GM23338 (cell line): ENCODE measurements around the gene NCR2. TPM values are rescaled to one million over a fixed set of nuclear protein-coding genes. Genes with fewer than 3 reads are reported as not detected.

Experiments
- ATAC-seq: fragments of 200-7000 bp; cut with Tn5 transposase; 3 replicates; pipeline ENCODE4 v1.9.1; 2020
- DNase-seq: peaks from one replicate; pipeline ENCODE4 v3.0.0-alpha.2; 2015; ENCODE audit warnings: low spot score
- H2AFZ ChIP-seq: fragments of 200-600 bp; sonication (generic); 2 replicates; pipeline ENCODE4 v1.8.0; 2016; ENCODE audit warnings: antibody characterized with exemption, mild to moderate bottlenecking, moderate library complexity
- H3F3A ChIP-seq: fragments of 200-600 bp; sonication (generic); replicated peaks from 2 replicates; pipeline ENCODE4 v1.8.0; 2017; ENCODE audit warnings: antibody characterized with exemption, mixed run types, low read depth
- H3K27ac ChIP-seq: fragments of 200-600 bp; sonication (generic); 2 replicates; pipeline ENCODE4 v1.6.1; 2016; ENCODE audit warnings: low read depth
- H3K27me3 ChIP-seq: fragments of 200-600 bp; sonication (generic); 2 replicates; pipeline ENCODE4 v1.8.0; 2016; ENCODE audit warnings: mild to moderate bottlenecking, mixed run types, moderate library complexity; ENCODE audit not compliant: insufficient read depth
- H3K36me3 ChIP-seq: fragments of 200-600 bp; sonication (generic); 2 replicates; pipeline ENCODE4 v1.8.0; 2016; ENCODE audit warnings: mild to moderate bottlenecking; ENCODE audit not compliant: insufficient read depth
- H3K4me1 ChIP-seq: fragments of 200-600 bp; sonication (generic); 2 replicates; pipeline ENCODE4 v1.8.0; 2016; ENCODE audit warnings: mild to moderate bottlenecking, moderate library complexity; ENCODE audit not compliant: insufficient read depth
- H3K4me2 ChIP-seq: fragments of 200-600 bp; sonication (generic); 2 replicates; pipeline ENCODE4 v1.7.1; 2017; ENCODE audit warnings: mixed run types
- H3K4me3 ChIP-seq: fragments of 200-600 bp; sonication (generic); 2 replicates; pipeline ENCODE4 v1.6.1; 2016; ENCODE audit warnings: mixed run types
- H3K79me2 ChIP-seq: fragments of 200-600 bp; sonication (generic); replicated peaks from 2 replicates; pipeline ENCODE4 v1.8.0; 2017; ENCODE audit warnings: mild to moderate bottlenecking; ENCODE audit not compliant: insufficient read depth
- H3K9me2 ChIP-seq: fragments of 200-600 bp; sonication (generic); 2 replicates; pipeline ENCODE4 v1.8.0; 2017; ENCODE audit not compliant: insufficient read depth
- H4K20me1 ChIP-seq: fragments of 200-600 bp; sonication (generic); replicated peaks from 2 replicates; pipeline ENCODE4 v1.8.0; 2017; ENCODE audit warnings: mild to moderate bottlenecking; ENCODE audit not compliant: insufficient read depth
- H3K27ac Mint-ChIP-seq: 2 replicates; pipeline ENCODE4 v1.8.0; 2020; ENCODE audit warnings: inconsistent platforms, mild to moderate bottlenecking, moderate library complexity, mixed read lengths
- H3K27me3 Mint-ChIP-seq: 3 replicates; pipeline ENCODE4 v1.8.0; 2022; ENCODE audit warnings: low read depth, mild to moderate bottlenecking, moderate library complexity, mixed read lengths, inconsistent platforms; ENCODE audit not compliant: insufficient read depth, poor library complexity
- H3K36me3 Mint-ChIP-seq: 3 replicates; pipeline ENCODE4 v1.8.0; 2021; ENCODE audit warnings: low read depth, mild to moderate bottlenecking, inconsistent platforms, moderate library complexity, mixed read lengths
- H3K4me1 Mint-ChIP-seq: 3 replicates; pipeline ENCODE4 v1.8.0; 2020; ENCODE audit warnings: mild to moderate bottlenecking, inconsistent platforms, mixed read lengths
- H3K4me3 Mint-ChIP-seq: 3 replicates; pipeline ENCODE4 v1.8.0; 2021; ENCODE audit warnings: moderate library complexity, mild to moderate bottlenecking, inconsistent platforms, mixed read lengths
- H3K9me3 Mint-ChIP-seq: 3 replicates; pipeline ENCODE4 v1.8.0; 2020; ENCODE audit warnings: moderate library complexity, mild to moderate bottlenecking, inconsistent platforms, mixed read lengths
- CREB1 ChIP-seq: fragments of 250-450 bp; sonication (Bioruptor Pico); IDR thresholded peaks from 2 replicates; pipeline ENCODE4 v1.5.0; 2020; ENCODE audit warnings: low read depth, mild to moderate bottlenecking, moderate library complexity
- ETS1 ChIP-seq: IDR thresholded peaks from 2 replicates; pipeline ENCODE4 v1.6.1; 2016; ENCODE audit warnings: antibody characterized with exemption
- EZH2 ChIP-seq: fragments of 200-600 bp; sonication (generic); IDR thresholded peaks from one replicate; pipeline ENCODE4 v1.8.0; 2017; ENCODE audit warnings: antibody characterized with exemption, mild to moderate bottlenecking, low read depth; ENCODE audit not compliant: unreplicated experiment
- EZH2phosphoT487 ChIP-seq: fragments of 200-600 bp; sonication (generic); IDR thresholded peaks from one replicate; pipeline ENCODE4 v1.8.1; 2018; ENCODE audit warnings: antibody characterized with exemption; ENCODE audit not compliant: unreplicated experiment
- JUNB ChIP-seq: IDR thresholded peaks from one replicate; pipeline ENCODE4 v1.6.1; 2016; ENCODE audit warnings: antibody characterized with exemption; ENCODE audit not compliant: unreplicated experiment
- NANOG ChIP-seq: IDR thresholded peaks from 2 replicates; pipeline ENCODE4 v1.6.1; 2016; ENCODE audit warnings: antibody characterized with exemption, borderline replicate concordance
- POLR2AphosphoS5 ChIP-seq: IDR thresholded peaks from 2 replicates; pipeline ENCODE4 v1.6.1; 2016; ENCODE audit warnings: antibody characterized with exemption, low read depth
- REST ChIP-seq: IDR thresholded peaks from one replicate; pipeline ENCODE4 v1.6.1; 2018; ENCODE audit warnings: antibody characterized with exemption; ENCODE audit not compliant: unreplicated experiment
- STAT1 ChIP-seq: IDR thresholded peaks from one replicate; pipeline ENCODE4 v1.6.1; 2016; ENCODE audit warnings: antibody characterized with exemption; ENCODE audit not compliant: unreplicated experiment
- ZNF114 ChIP-seq: fragments of 250-450 bp; sonication (Bioruptor Pico); IDR thresholded peaks from 2 replicates; pipeline ENCODE4 v1.5.0; 2020; ENCODE audit warnings: mild to moderate bottlenecking, moderate library complexity
- ZNF331 ChIP-seq: fragments of 250-450 bp; sonication (Bioruptor Pico); IDR thresholded peaks from 2 replicates; pipeline ENCODE4 v1.5.0; 2020; ENCODE audit warnings: low read depth, mild to moderate bottlenecking, moderate library complexity
- polyA plus RNA-seq: library from polyadenylated mRNA; unstranded; fragments of >200 nt; fragmentation: Nextera tagmentation; extraction: Ambion mirVana; gene quantifications from 2 replicates; pipeline ENCODE4 v1.2.1, GENCODE V29; 2016
- total RNA-seq: library from RNA; depleted of rRNA; stranded (reverse); fragments of >200 nt; shearing (Covaris generic); gene quantifications from 2 replicates; pipeline ENCODE4 v1.2.3, GENCODE V29; 2014
- TF ChIP-seq, protein P1 (sequence below): fragments of 250-450 bp; sonication (Bioruptor Pico); IDR thresholded peaks from 2 replicates; pipeline ENCODE4 v1.5.0; 2020; ENCODE audit warnings: mild to moderate bottlenecking, moderate library complexity
- TF ChIP-seq, protein P2 (sequence below), 2 experiments: fragments of 200-600 bp in 1 of 2; sonication (generic) in 1 of 2; conservative IDR thresholded peaks; 2 replicates each; pipeline versions ENCODE4 v1.5.1 to v1.6.1; 2016 to 2017; ENCODE audit warnings: antibody characterized with exemption in 2 of 2, low read depth in 2 of 2, mild to moderate bottlenecking in 2 of 2, moderate library complexity in 1 of 2

Gene NCR2
- total and polyA plus RNA-seq, 2 experiments from 2014 or later: not detected

GRCh38 chr6:41315943-41316620 is 19.3 kb upstream of the NCR2 start:
- Histone ChIP-seq H3K79me2 (no peaks in the 10 kb centered on the region), H3K27ac (no peak overlapping the region), H3K4me2 (no peak overlapping the region), H3F3A (no peaks in the 10 kb centered on the region), H3K9me2 (no peaks in the 10 kb centered on the region), H3K4me1 (peaks cover 5% of the 10 kb centered on the region; the same call in 1 of the 2 replicates), H3K36me3 (no peaks in the 10 kb centered on the region), H3K27me3 (no peaks in the 10 kb centered on the region; the same call in none of the 2 replicates), H2AFZ (no peak overlapping the region), H4K20me1 (no peaks in the 10 kb centered on the region), H3K4me3 (no peak overlapping the region)
- no peak overlapping the region for H3K4me3 Mint-ChIP-seq
- TF ChIP-seq ZNF331 (CRISPR knock-in tag): no peak
- no peak for TF ChIP-seq EZH2phosphoT487
- no peak for TF ChIP-seq JUNB
- no peak for TF ChIP-seq STAT1
- TF ChIP-seq, protein P1, sequence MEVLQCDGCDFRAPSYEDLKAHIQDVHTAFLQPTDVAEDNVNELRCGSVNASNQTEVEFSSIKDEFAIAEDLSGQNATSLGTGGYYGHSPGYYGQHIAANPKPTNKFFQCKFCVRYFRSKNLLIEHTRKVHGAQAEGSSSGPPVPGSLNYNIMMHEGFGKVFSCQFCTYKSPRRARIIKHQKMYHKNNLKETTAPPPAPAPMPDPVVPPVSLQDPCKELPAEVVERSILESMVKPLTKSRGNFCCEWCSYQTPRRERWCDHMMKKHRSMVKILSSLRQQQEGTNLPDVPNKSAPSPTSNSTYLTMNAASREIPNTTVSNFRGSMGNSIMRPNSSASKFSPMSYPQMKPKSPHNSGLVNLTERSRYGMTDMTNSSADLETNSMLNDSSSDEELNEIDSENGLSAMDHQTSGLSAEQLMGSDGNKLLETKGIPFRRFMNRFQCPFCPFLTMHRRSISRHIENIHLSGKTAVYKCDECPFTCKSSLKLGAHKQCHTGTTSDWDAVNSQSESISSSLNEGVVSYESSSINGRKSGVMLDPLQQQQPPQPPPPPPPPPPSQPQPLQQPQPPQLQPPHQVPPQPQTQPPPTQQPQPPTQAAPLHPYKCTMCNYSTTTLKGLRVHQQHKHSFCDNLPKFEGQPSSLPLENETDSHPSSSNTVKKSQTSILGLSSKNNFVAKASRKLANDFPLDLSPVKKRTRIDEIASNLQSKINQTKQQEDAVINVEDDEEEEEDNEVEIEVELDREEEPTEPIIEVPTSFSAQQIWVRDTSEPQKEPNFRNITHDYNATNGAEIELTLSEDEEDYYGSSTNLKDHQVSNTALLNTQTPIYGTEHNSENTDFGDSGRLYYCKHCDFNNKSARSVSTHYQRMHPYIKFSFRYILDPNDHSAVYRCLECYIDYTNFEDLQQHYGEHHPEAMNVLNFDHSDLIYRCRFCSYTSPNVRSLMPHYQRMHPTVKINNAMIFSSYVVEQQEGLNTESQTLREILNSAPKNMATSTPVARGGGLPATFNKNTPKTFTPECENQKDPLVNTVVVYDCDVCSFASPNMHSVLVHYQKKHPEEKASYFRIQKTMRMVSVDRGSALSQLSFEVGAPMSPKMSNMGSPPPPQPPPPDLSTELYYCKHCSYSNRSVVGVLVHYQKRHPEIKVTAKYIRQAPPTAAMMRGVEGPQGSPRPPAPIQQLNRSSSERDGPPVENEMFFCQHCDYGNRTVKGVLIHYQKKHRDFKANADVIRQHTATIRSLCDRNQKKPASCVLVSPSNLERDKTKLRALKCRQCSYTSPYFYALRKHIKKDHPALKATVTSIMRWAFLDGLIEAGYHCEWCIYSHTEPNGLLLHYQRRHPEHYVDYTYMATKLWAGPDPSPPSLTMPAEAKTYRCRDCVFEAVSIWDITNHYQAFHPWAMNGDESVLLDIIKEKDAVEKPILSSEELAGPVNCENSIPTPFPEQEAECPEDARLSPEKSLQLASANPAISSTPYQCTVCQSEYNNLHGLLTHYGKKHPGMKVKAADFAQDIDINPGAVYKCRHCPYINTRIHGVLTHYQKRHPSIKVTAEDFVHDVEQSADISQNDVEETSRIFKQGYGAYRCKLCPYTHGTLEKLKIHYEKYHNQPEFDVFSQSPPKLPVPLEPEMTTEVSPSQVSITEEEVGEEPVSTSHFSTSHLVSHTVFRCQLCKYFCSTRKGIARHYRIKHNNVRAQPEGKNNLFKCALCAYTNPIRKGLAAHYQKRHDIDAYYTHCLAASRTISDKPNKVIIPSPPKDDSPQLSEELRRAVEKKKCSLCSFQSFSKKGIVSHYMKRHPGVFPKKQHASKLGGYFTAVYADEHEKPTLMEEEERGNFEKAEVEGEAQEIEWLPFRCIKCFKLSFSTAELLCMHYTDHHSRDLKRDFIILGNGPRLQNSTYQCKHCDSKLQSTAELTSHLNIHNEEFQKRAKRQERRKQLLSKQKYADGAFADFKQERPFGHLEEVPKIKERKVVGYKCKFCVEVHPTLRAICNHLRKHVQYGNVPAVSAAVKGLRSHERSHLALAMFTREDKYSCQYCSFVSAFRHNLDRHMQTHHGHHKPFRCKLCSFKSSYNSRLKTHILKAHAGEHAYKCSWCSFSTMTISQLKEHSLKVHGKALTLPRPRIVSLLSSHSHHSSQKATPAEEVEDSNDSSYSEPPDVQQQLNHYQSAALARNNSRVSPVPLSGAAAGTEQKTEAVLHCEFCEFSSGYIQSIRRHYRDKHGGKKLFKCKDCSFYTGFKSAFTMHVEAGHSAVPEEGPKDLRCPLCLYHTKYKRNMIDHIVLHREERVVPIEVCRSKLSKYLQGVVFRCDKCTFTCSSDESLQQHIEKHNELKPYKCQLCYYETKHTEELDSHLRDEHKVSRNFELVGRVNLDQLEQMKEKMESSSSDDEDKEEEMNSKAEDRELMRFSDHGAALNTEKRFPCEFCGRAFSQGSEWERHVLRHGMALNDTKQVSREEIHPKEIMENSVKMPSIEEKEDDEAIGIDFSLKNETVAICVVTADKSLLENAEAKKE (CRISPR knock-in tag): no peak
- no peak for TF ChIP-seq REST
- no peak for TF ChIP-seq EZH2
- TF ChIP-seq CREB1 (CRISPR knock-in tag): no peak
- TF ChIP-seq NANOG: no peak
- TF ChIP-seq, protein P2, sequence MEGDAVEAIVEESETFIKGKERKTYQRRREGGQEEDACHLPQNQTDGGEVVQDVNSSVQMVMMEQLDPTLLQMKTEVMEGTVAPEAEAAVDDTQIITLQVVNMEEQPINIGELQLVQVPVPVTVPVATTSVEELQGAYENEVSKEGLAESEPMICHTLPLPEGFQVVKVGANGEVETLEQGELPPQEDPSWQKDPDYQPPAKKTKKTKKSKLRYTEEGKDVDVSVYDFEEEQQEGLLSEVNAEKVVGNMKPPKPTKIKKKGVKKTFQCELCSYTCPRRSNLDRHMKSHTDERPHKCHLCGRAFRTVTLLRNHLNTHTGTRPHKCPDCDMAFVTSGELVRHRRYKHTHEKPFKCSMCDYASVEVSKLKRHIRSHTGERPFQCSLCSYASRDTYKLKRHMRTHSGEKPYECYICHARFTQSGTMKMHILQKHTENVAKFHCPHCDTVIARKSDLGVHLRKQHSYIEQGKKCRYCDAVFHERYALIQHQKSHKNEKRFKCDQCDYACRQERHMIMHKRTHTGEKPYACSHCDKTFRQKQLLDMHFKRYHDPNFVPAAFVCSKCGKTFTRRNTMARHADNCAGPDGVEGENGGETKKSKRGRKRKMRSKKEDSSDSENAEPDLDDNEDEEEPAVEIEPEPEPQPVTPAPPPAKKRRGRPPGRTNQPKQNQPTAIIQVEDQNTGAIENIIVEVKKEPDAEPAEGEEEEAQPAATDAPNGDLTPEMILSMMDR (conservative IDR thresholded peaks at IDR 0.05; ENCODE audit: low read depth in 2 of 2): no peak
- TF ChIP-seq POLR2AphosphoS5: no peak
- TF ChIP-seq ETS1: no peak
- no peak for TF ChIP-seq ZNF114
- H3K4me1 Mint-ChIP-seq: peaks cover 8% of the 10 kb centered on the region
- H3K36me3 Mint-ChIP-seq: no peaks in the 10 kb centered on the region
- no peak overlapping the region for H3K27ac Mint-ChIP-seq
- H3K9me3 Mint-ChIP-seq: no peaks in the 10 kb centered on the region
- DNase-seq (no peak), ATAC-seq (no peak)
- H3K27me3 Mint-ChIP-seq: peaks cover 2% of the 10 kb centered on the region
